NCI-H1694 (cell line): ENCODE measurements around the gene GNAL.
"Not testable (repeated sequence)": the region's sequence is repeated elsewhere in the genome, so short reads cannot be mapped to it uniquely, and the experiment has no call there.

ENCODE experiments used
- DNase-seq: peaks from one replicate; lab custom pipeline; 2025; lab: John Stamatoyannopoulos, UW

GNAL gene

DNA sequence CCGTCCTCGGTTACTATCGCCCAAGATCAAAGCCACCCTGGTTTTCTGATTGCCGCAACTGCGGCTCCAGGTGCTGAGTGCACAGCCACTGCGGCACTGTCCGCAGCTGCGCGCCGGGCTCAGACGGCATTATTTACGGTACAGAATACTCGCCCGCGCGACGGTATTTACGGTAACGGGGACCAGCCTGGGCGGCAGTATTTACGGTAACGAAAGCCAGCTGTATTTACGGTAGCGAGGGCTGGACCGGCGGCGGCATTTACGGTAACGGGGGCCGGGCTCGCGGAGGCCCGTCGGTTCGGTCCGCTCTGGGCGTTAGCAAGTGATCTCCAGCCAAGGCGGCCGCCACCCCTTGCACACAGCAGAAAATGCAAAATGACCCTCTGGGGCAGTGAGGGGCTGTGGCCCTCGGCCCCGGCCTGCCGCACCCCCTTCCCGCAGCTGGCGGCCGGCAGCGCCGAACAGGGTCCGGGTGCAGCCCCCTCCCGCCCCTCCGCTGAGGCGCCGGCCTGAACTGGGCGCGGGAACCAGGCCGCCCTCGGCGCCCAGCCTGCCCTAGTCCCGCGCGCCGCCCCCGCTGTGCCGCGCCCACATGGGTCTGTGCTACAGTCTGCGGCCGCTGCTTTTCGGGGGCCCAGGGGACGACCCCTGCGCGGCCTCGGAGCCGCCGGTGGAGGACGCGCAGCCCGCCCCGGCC lies at the start of gene GNAL:
Gene GNAL (plus strand): TSS at position 293 of the 697 bp plus-strand sequence. CDS start 300 bp downstream, at position 593.
- no peak for DNase-seq

DNA sequence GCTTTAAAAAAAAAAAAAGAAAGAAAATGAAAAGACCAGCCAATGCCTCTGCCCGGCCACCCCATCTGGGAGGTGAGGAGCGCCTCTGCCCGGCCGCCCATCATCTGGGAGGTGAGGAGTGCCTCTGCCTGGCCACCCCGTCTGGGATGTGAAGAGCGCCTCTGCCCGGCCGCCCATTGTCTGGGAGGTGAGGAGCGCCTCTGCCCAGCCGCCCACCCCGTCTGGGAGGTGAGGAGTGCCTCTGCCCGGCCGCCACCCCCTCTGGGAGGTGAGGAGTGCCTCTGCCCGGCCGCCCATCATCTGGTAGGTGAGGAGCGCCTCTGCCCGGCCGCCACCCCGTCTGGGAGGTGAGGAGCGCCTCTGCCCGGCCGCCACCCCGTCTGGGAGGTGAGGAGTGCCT lies 41.8 kb upstream of the GNAL start:
- DNase-seq: not testable (repeated sequence)

GRCh38 chr18:11647804-11648203 lies 41.3 kb upstream of the GNAL start:
- not testable (repeated sequence) for DNase-seq

- no peak for DNase-seq
Observed at GRCh38 chr18:11649839-11650238, 39.2 kb upstream of the GNAL start.

GRCh38 chr18:11651899-11652298 lies 37.2 kb upstream of the GNAL start:
- no peak for DNase-seq

- no peak for DNase-seq
Observed at GRCh38 chr18:11653521-11653920, 35.5 kb upstream of the GNAL start.

DNA sequence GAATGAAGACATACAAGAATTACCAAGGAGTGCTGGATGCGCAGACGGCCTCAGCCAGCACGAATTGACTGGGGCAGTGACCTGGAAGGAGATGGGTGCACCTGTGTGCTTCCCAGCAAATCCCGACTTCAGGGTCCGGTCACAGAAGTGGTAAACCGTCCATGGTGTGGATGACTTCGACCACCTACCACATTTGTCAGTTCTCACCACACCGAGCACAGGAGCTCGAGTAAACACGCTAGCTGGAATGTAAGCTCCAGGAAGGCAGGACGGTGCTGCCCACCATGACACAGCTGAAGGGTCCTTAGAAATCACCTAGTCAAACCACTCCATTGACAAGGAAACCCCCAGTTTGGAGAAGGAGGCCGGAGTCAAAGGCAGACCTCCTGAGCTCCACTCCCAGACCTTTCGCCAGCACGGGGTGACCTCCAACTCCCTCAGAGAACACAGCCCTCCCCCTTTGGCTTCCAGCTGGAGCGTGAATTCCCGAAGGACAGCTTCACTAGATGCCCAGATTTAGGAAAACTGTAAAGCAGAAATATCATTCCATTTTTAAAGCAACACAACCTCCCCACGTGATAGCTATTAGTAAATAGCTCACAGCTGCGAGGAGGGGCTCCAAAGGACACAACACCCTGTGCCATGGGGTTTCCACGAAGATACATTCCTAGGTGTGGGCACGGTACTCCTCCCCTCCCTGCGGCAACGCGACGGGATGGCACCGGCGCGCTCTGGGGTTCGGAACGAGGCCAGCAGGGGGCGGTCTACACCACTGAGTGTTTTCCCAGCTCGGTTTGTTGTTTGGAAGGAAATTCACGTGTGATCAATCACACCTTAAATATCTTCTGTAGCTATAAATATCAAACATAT lies 34.1 kb upstream of the GNAL start:
- peak; percentile 4 for DNase-seq

DNA sequence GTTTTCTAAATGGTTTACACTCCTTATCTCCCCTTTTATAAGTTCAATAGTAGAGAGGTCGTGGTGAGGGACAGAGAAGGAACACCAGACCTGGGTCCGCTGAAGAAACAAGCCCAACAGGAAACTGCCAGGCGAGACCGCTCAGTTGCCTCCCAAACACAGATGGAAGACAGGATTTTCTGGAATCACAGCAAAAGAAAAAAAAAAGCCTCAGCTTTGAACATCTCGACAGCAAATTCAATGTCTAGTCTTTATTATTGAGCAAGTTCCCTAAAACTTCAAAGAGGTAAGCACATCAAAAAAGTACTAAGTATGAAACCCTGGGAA lies 33.5 kb upstream of the GNAL start:
- DNase-seq: no peak

GRCh38 chr18:11657152-11657551 lies 31.9 kb upstream of the GNAL start:
- no peak for DNase-seq

- DNase-seq: no peak
Observed at GRCh38 chr18:11657554-11657953, 31.5 kb upstream of the GNAL start.

GRCh38 chr18:11658019-11658418 lies 31.0 kb upstream of the GNAL start:
- DNase-seq: no peak

- DNase-seq: no peak
Observed at GRCh38 chr18:11658989-11659388, 30.1 kb upstream of the GNAL start.

DNA sequence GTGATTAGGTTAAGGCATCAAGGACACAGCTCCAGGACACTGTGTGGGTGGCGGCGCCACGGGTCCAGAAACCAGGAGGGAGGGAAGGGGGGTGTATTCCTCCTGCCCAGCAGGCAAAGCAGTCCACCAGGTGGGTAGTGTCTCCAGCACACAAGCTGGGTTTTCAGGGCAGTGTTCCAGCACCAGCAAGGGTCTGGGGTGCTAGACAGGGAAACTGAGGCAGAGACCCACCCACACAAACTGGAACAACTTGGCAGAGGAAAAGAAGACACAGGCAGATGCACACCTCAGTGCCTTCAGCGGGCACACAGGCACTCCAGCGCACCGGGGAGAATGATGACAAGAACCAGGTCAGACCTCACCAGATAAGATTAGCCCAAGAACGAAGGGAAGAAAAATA lies 28.4 kb upstream of the GNAL start:
- DNase-seq: no peak

GRCh38 chr18:11661430-11661829 lies 27.6 kb upstream of the GNAL start:
- no peak for DNase-seq

DNA sequence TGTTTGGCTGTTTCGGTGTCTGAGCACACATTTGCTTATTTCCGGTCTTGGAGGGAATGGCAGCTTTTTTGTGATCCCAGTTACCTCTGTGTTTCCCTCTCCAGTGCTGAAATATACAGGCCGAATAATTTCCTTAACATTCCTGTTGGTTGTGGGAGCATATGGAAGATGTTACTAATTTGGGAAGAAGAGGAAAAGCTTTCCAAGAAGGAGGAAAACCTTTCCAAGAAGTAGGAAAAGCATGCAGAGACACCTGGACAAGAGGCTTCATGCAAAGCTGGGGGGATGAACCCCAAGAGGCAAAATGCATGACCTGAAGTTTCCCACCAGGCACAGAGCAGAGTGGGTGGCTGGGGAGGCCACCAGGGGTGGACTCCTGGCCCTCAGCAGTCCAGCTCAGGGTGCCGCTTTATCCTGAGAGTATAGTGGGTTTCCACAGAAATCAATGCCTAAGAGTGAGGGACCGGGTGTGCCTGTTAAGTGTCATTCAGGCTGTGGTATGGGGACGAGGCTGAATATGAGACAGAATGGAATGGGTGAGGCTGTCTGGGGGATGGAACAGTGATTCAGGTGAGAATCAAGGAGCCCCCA lies 25.5 kb upstream of the GNAL start:
- no peak for DNase-seq

DNA sequence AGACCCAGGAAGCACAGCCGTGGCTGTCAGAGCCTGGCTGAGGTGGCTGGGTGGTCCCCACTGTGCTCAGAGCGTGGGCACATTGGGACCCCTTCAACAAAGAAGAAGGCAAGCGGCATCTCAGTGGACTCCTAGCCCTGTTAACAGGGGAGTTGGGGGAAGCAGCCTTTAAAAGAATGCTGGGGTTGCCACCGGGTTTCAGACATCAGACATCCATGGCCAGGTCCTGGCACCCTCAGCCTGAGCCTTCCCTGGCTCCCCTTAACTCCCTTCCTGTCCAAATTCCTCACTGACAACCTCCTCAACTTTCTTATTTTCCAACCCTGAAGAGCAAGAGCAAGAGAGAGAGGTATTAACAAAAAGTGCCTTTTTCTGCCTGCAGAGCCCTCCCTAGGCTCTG lies 24.8 kb upstream of the GNAL start:
- DNase-seq: no peak

DNA sequence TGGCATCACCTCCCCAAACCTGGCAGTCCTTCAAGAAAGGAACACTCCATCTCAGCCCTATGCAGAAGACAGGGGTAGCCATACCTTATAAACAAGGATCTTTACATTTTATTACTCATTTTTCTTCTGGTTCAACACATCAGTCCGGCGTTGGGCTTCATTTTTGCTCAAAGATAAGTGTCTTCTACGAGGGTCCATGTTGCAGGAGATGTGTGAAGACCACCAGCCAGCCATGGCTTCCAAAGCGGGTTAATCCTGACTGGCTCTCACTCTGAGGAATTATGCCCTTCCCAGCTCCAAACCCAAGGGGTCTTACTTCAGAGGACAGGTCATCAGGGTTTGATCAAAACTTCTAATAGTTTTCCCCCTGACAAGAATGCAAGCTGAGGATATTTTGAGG lies 23.9 kb upstream of the GNAL start:
- DNase-seq: no peak

GRCh38 chr18:11665587-11665986 lies 23.5 kb upstream of the GNAL start:
- DNase-seq: no peak

DNA sequence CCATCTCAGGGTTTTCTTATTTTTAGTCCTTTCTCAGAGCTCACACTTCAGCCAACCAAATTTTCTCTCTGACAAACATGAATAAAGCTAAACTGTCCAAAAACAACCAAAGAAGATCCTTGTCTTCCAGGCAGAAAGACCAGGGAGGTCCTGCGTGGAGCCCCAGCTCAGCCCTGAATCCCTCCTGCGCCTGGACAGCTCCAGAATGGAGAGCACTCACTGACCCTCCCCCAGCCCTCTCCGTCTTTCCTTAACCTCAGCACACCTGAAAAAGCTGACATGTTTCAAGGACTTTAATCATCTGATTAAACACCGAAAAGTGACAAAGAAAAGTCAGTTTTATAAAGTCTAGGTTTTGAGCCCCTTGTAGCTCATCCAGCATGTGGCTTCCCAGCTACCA lies 22.9 kb upstream of the GNAL start:
- no peak for DNase-seq

- DNase-seq: no peak
Observed at GRCh38 chr18:11666831-11667230, 22.2 kb upstream of the GNAL start.

GRCh38 chr18:11667578-11667977 lies 21.5 kb upstream of the GNAL start:
- DNase-seq: no peak

GRCh38 chr18:11668441-11669169 lies 20.5 kb upstream of the GNAL start:
- no peak for DNase-seq
